ENCODE results near the gene HNF1A. TPM values are rescaled to one million over a fixed set of nuclear protein-coding genes. Genes with fewer than 3 reads are reported as not detected.
"Not testable (repeated sequence)": the region's sequence is repeated elsewhere in the genome, so short reads cannot be mapped to it uniquely, and the experiment has no call there.

Gene HNF1A
- total and polyA plus RNA-seq, 7 experiments from 2014 or later, result not detected

- DNase-seq, result no peak
- intact Hi-C loops (cut with micrococcal nuclease), result loop anchor here (1.0 kb wide), 2 partner anchors 18 to 26 kb away; partner anchors contain the start of gene C12orf43 (in 1 of the 2)
- peak overlapping the region; percentile 50 to 93 (median 82) for H3K27ac Mint-ChIP-seq
- H3K27me3 Mint-ChIP-seq, result no peaks in the 10 kb centered on the region
- peaks cover 3 to 41% (median 3%) of the 10 kb centered on the region in 5 donors for H3K36me3 Mint-ChIP-seq
- H3K4me3 ChIP-seq (ENCODE audit: low read length), result peak overlapping the region; percentile 26
- H3K4me1 ChIP-seq (ENCODE audit: control insufficient read depth in 2 of 2, insufficient read depth in 2 of 2, low read length in 2 of 2), result peaks cover 48 to 51% of the 10 kb centered on the region in 2 donors
- ChIA-PET POLR2A (interaction anchor here (0.6 to 1.3 kb wide), 3 partner anchors 22 to 708 kb away, joined by 3 to 4 read pairs (median 3); no protein-coding TSS in a partner anchor), CTCF (interaction anchor here (1.1 to 1.7 kb wide), 2 partner anchors 25 to 61 kb away, joined by 3 to 9 read pairs; no protein-coding TSS in a partner anchor)
- H3K9me3 ChIP-seq (ENCODE audit: control insufficient read depth in 2 of 3, low read length in 3 of 3), result no peaks in the 10 kb centered on the region
- no peaks in the 10 kb centered on the region for H3K36me3 ChIP-seq (ENCODE audit: control insufficient read depth in 2 of 3, insufficient read depth in 3 of 3, low read length in 3 of 3)
- no peaks in the 10 kb centered on the region for H3K27me3 ChIP-seq (ENCODE audit: control insufficient read depth in 2 of 2, insufficient read depth in 2 of 2, low read length in 2 of 2)
- H3K4me3 Mint-ChIP-seq, result peak overlapping the region in 7 of 10 donors; percentile 22 to 72 (median 61)
- no peak for ATAC-seq
- peaks cover 0 to 6% (median 0%) of the 10 kb centered on the region in 11 donors for H3K9me3 Mint-ChIP-seq
- peaks cover 30 to 59% (median 48%) of the 10 kb centered on the region in 7 donors for H3K4me1 Mint-ChIP-seq
- no peak overlapping the region for H3K27ac ChIP-seq (ENCODE audit: low read depth, low read length)
Measured at GRCh38 chr12:121034616-121035305, 56.4 kb downstream of the HNF1A start.

GRCh38 chr12:121036810-121037326 lies 58.5 kb downstream of the HNF1A start:
- H3K4me3 Mint-ChIP-seq, result peak overlapping the region; percentile 17 to 99 (median 53)
- H3K9me3 Mint-ChIP-seq, result peaks cover 0 to 6% (median 0%) of the 10 kb centered on the region in 11 donors
- POLR2A ChIA-PET, result no interaction called here
- H3K27ac ChIP-seq (ENCODE audit: low read depth, low read length), result no peak overlapping the region
- peak overlapping the region in 7 of 9 donors; percentile 2 to 94 (median 63) for H3K27ac Mint-ChIP-seq
- peak; percentile 17 for ATAC-seq
- peak overlapping the region; percentile 15 for H3K4me3 ChIP-seq (ENCODE audit: low read length)
- peaks cover 32 to 60% (median 48%) of the 10 kb centered on the region in 7 donors for H3K4me1 Mint-ChIP-seq
- no peaks in the 10 kb centered on the region for H3K9me3 ChIP-seq (ENCODE audit: control insufficient read depth in 2 of 3, low read length in 3 of 3)
- H3K27me3 Mint-ChIP-seq, result peaks cover 0 to 2% (median 0%) of the 10 kb centered on the region in 5 donors
- H3K36me3 Mint-ChIP-seq, result peaks cover 0 to 33% (median 0%) of the 10 kb centered on the region in 5 donors
- H3K4me1 ChIP-seq (ENCODE audit: control insufficient read depth in 2 of 2, insufficient read depth in 2 of 2, low read length in 2 of 2), result peaks cover 48 to 51% of the 10 kb centered on the region in 2 donors
- no peaks in the 10 kb centered on the region for H3K27me3 ChIP-seq (ENCODE audit: control insufficient read depth in 2 of 2, insufficient read depth in 2 of 2, low read length in 2 of 2)
- H3K36me3 ChIP-seq (ENCODE audit: control insufficient read depth in 2 of 3, insufficient read depth in 3 of 3, low read length in 3 of 3), result no peaks in the 10 kb centered on the region
- DNase-seq, result peak in 1 of 9 donors; percentile 28
- intact Hi-C loops (cut with micrococcal nuclease), result no loop called here
- CTCF ChIA-PET, result interaction anchor here (0.6 to 2.2 kb wide), 2 partner anchors 23 to 703 kb away, joined by 4 to 9 read pairs; no protein-coding TSS in a partner anchor

- Histone ChIP-seq H3K36me3 (ENCODE audit: control insufficient read depth in 2 of 3, insufficient read depth in 3 of 3, low read length in 3 of 3) (no peaks in the 10 kb centered on the region), H3K9me3 (ENCODE audit: control insufficient read depth in 2 of 3, low read length in 3 of 3) (no peaks in the 10 kb centered on the region), H3K4me3 (ENCODE audit: low read length) (peak within 1 kb of the TSS; percentile 70), H3K27me3 (ENCODE audit: control insufficient read depth in 2 of 2, insufficient read depth in 2 of 2, low read length in 2 of 2) (no peaks in the 10 kb centered on the region), H3K27ac (ENCODE audit: low read depth, low read length) (peak within 1 kb of the TSS; percentile 68), H3K4me1 (ENCODE audit: control insufficient read depth in 2 of 2, insufficient read depth in 2 of 2, low read length in 2 of 2) (peaks cover 42 to 43% of the 10 kb centered on the region in 2 donors)
- H3K4me3 Mint-ChIP-seq, result peak within 1 kb of the TSS; percentile 89 to 99 (median 96)
- H3K27me3 Mint-ChIP-seq, result peaks cover 0 to 18% (median 0%) of the 10 kb centered on the region in 5 donors
- intact Hi-C loops (cut with micrococcal nuclease), result loop anchor here (1.0 kb wide), 3 partner anchors 21 to 90 kb away; partner anchors contain the start of gene C12orf43 (in 2 of the 2)
- peak within 1 kb of the TSS; percentile 91 to 98 (median 95) for H3K27ac Mint-ChIP-seq
- peaks cover 0 to 22% (median 0%) of the 10 kb centered on the region in 5 donors for H3K36me3 Mint-ChIP-seq
- DNase-seq, result peak; percentile 31 to 50 (median 43)
- CTCF ChIA-PET, result no interaction called here
- ATAC-seq, result peak; percentile 84
- POLR2A ChIA-PET, result interaction anchor here (0.6 to 1.4 kb wide), 6 partner anchors 8 to 590 kb away, joined by 3 to 8 read pairs (median 3); no protein-coding TSS in a partner anchor
- peaks cover 0 to 6% (median 0%) of the 10 kb centered on the region in 11 donors for H3K9me3 Mint-ChIP-seq
- peaks cover 27 to 49% (median 42%) of the 10 kb centered on the region in 7 donors for H3K4me1 Mint-ChIP-seq
Measured at GRCh38 chr12:121038861-121039668, 60.7 kb downstream of the HNF1A start, which contains the start of gene OASL. TSS of gene OASL (minus strand) at chr12:121039246. CDS start at chr12:121038971, 275 bp downstream.

GRCh38 chr12:121043067-121043466 lies 64.7 kb downstream of the HNF1A start:
- ATAC-seq, result no peak
- intact Hi-C loops (cut with micrococcal nuclease), result no loop called here
- POLR2A ChIA-PET, result no interaction called here
- Histone ChIP-seq H3K4me1 (ENCODE audit: control insufficient read depth in 2 of 2, insufficient read depth in 2 of 2, low read length in 2 of 2) (peaks cover 3 to 6% of the 10 kb centered on the region in 2 donors), H3K9me3 (ENCODE audit: control insufficient read depth in 2 of 3, low read length in 3 of 3) (no peaks in the 10 kb centered on the region), H3K4me3 (ENCODE audit: low read length) (no peak overlapping the region), H3K27ac (ENCODE audit: low read depth, low read length) (no peak overlapping the region), H3K36me3 (ENCODE audit: control insufficient read depth in 2 of 3, insufficient read depth in 3 of 3, low read length in 3 of 3) (no peaks in the 10 kb centered on the region), H3K27me3 (ENCODE audit: control insufficient read depth in 2 of 2, insufficient read depth in 2 of 2, low read length in 2 of 2) (no peaks in the 10 kb centered on the region)
- Mint-ChIP-seq H3K27ac (peak overlapping the region in 1 of 9 donors; percentile 16), H3K9me3 (no peaks in the 10 kb centered on the region), H3K4me3 (no peak overlapping the region), H3K36me3 (peaks cover 0 to 2% (median 0%) of the 10 kb centered on the region in 5 donors), H3K27me3 (peaks cover 0 to 32% (median 0%) of the 10 kb centered on the region in 5 donors), H3K4me1 (peaks cover 8 to 28% (median 20%) of the 10 kb centered on the region in 7 donors)
- CTCF ChIA-PET, result no interaction called here
- DNase-seq, result no peak

- ATAC-seq; H3K36me3 ChIP-seq (ENCODE audit: control insufficient read depth in 2 of 3, insufficient read depth in 3 of 3, low read length in 3 of 3); H3K4me1 ChIP-seq (ENCODE audit: control insufficient read depth in 2 of 2, insufficient read depth in 2 of 2, low read length in 2 of 2); DNase-seq; H3K36me3 Mint-ChIP-seq; H3K4me3 ChIP-seq (ENCODE audit: low read length); H3K9me3 ChIP-seq (ENCODE audit: control insufficient read depth in 2 of 3, low read length in 3 of 3); H3K27me3 ChIP-seq (ENCODE audit: control insufficient read depth in 2 of 2, insufficient read depth in 2 of 2, low read length in 2 of 2); intact Hi-C loops (cut with micrococcal nuclease); H3K9me3 Mint-ChIP-seq; H3K27ac ChIP-seq (ENCODE audit: low read depth, low read length): not testable (repeated sequence)
- ChIA-PET CTCF (interaction anchor here (0.7 kb wide), 1 partner anchor 367 kb away, joined by 3 read pairs; no protein-coding TSS in a partner anchor), POLR2A (interaction anchor here (0.9 kb wide), 1 partner anchor 9 kb away, joined by 3 read pairs; the partner anchor contains the start of gene OASL)
- peaks cover 0 to 43% (median 0%) of the 10 kb centered on the region in 5 donors for H3K27me3 Mint-ChIP-seq
- peak overlapping the region in 1 of 10 donors; percentile 58 for H3K4me3 Mint-ChIP-seq
- H3K4me1 Mint-ChIP-seq, result peaks cover 0 to 16% (median 7%) of the 10 kb centered on the region in 7 donors
- H3K27ac Mint-ChIP-seq, result peak overlapping the region in 1 of 9 donors; percentile 51
Measured at GRCh38 chr12:121047400-121047799, 69.1 kb downstream of the HNF1A start.

- H3K36me3 Mint-ChIP-seq, result no peaks in the 10 kb centered on the region
- H3K4me3 Mint-ChIP-seq, result peak overlapping the region in 9 of 10 donors; percentile 23 to 86 (median 46)
- H3K27me3 Mint-ChIP-seq, result peaks cover 0 to 35% (median 0%) of the 10 kb centered on the region in 5 donors
- CTCF ChIA-PET, result interaction anchor here (0.5 to 0.7 kb wide), 2 partner anchors 34 to 366 kb away, joined by 3 to 4 read pairs; no protein-coding TSS in a partner anchor
- POLR2A ChIA-PET, result no interaction called here
- H3K4me1 ChIP-seq (ENCODE audit: control insufficient read depth in 2 of 2, insufficient read depth in 2 of 2, low read length in 2 of 2), result no peaks in the 10 kb centered on the region
- H3K27me3 ChIP-seq (ENCODE audit: control insufficient read depth in 2 of 2, insufficient read depth in 2 of 2, low read length in 2 of 2), result no peaks in the 10 kb centered on the region
- ATAC-seq (peak; percentile 27), DNase-seq (no peak)
- no peaks in the 10 kb centered on the region for H3K36me3 ChIP-seq (ENCODE audit: control insufficient read depth in 2 of 3, insufficient read depth in 3 of 3, low read length in 3 of 3)
- no peak overlapping the region for H3K4me3 ChIP-seq (ENCODE audit: low read length)
- H3K4me1 Mint-ChIP-seq, result peaks cover 0 to 13% (median 7%) of the 10 kb centered on the region in 7 donors
- H3K9me3 ChIP-seq (ENCODE audit: control insufficient read depth in 2 of 3, low read length in 3 of 3), result no peaks in the 10 kb centered on the region
- H3K9me3 Mint-ChIP-seq, result no peaks in the 10 kb centered on the region
- intact Hi-C loops (cut with micrococcal nuclease), result no loop called here
- H3K27ac Mint-ChIP-seq, result peak overlapping the region in 6 of 9 donors; percentile 32 to 94 (median 72)
- no peak overlapping the region for H3K27ac ChIP-seq (ENCODE audit: low read depth, low read length)
Measured at GRCh38 chr12:121048442-121048841, 70.1 kb downstream of the HNF1A start.
